KOPT-K1 (cell line): ENCODE results near the gene TBC1D14.

Source experiments
- H3K27ac ChIP-seq: fragments of 200-600 bp; sonication (generic); 2 replicates; pipeline ENCODE4 v1.5.1; 2016; ENCODE audit warnings: antibody characterized with exemption, mild to moderate bottlenecking, low read depth, low read length; ENCODE audit not compliant: poor library complexity, severe bottlenecking
- H3K36me3 ChIP-seq: fragments of 200-600 bp; sonication (generic); 2 replicates; pipeline ENCODE4 v1.5.1; 2017; ENCODE audit warnings: antibody characterized with exemption, mild to moderate bottlenecking, low read length, moderate library complexity; ENCODE audit not compliant: insufficient read depth
- H3K9me3 ChIP-seq: fragments of 200-600 bp; sonication (generic); 2 replicates; pipeline ENCODE4 v1.5.1; 2017; ENCODE audit warnings: antibody characterized with exemption, low read length, mild to moderate bottlenecking; ENCODE audit not compliant: insufficient read depth, poor library complexity, severe bottlenecking

The TBC1D14 gene

DNA sequence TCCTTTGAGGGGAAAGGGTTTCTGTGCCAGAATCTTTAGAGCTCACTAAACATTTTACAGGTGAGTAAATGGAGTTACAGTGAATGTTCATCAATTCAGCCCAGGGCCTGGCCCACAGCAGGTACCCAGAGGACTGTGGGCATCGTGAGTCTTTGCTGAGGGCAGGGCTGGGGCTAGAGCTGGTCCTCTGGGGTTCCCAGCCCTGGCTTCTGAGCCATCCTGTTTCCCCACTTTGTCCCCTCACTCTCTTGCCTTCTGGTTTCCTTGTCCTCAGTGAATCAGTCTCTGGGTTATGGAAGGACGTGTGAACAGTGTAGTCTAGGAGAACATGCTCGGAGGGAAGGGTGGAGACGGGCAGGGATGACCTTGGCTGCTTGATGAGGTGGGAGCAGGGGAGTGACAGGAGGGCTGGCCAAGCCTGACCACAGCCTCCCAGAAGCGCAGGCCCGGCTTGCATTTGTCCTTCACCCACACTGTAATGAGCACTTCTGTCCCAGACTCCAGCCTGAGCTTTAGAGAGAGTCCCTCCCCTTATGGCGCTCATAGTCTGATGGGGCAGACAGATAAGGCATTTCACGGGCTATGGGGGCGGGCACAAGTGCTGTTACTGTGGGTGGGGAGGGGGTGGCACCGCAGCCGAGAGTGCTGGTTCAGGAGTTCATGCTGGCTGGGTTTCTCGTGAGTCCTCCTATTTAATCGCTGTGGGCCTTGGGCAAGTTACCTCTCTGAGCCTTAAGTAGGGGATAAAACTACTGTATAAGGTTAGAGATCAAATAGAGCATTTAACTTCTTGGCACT, 17.3 kb downstream of the TBC1D14 start:
- peak overlapping the region; percentile 71 for H3K27ac ChIP-seq
- H3K9me3 ChIP-seq = no peaks in the 10 kb centered on the region
- H3K36me3 ChIP-seq = peaks cover 37% of the 10 kb centered on the region

DNA sequence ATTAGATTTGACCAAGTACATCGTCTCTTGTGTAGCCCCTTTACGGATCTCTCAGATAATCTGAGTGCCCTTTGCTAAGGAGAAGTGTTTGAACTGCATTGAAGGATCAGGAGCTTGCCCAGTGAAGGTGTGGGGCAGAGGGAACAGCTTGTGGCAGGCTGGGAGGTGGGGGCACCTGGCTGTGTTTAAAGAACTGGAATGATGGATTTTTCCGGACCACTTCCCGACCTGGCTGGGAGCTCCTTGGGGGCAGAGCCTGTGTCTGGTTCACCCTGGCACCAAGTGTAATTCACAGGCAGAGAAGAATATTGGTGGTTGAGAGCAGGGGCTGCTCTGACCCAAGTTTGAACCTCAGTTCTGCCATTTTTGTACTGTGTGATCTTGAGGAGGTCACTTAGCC, 18.5 kb downstream of the TBC1D14 start:
- Histone ChIP-seq H3K36me3 (peaks cover 37% of the 10 kb centered on the region), H3K27ac (peak overlapping the region; percentile 71), H3K9me3 (no peaks in the 10 kb centered on the region)

- H3K27ac ChIP-seq = peak overlapping the region; percentile 30
- H3K36me3 ChIP-seq = peaks cover 34% of the 10 kb centered on the region; the same call in 1 of the 2 replicates
- no peaks in the 10 kb centered on the region for H3K9me3 ChIP-seq
These were observed 19.7 kb downstream of the TBC1D14 start for GRCh38 chr4:6929339-6929811.

DNA sequence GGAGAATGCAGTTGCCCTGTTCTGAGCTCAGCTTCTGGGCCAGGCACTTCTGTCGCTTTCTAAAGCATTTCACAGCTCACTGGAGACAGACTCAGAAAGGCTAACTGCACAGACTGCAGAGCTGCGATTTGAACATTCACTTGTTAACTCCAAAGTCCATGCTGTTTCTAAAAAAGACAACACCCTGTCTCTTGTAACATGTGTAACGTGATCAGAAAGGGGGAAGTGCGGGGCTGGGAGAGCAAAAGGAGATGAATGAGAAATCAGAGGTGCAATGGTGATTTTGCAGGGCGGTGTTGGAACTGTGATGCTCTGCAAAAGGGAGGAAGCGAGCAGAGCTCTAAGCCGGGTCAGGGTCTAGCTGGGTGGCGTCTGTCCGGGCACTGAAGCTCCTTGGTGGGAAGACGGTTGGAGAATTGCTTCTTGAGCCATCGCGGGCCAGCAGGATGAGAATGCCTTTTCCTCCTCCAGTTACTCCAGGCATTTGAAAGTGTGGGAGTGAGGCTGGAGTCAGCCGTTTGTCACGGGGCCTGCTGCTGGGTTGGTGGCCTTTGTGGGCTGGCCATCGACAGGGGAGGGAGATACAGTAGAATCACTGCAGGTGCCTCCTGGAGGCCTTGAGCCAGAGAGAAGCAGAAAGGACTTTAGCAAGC, 20.3 kb downstream of the TBC1D14 start:
- Histone ChIP-seq H3K27ac (no peak overlapping the region), H3K9me3 (no peaks in the 10 kb centered on the region), H3K36me3 (peaks cover 29% of the 10 kb centered on the region; the same call in 1 of the 2 replicates)

GRCh38 chr4:6932475-6932874, 22.8 kb downstream of the TBC1D14 start:
- H3K36me3 ChIP-seq = peaks cover 18% of the 10 kb centered on the region; the same call in 1 of the 2 replicates
- H3K9me3 ChIP-seq = no peaks in the 10 kb centered on the region
- H3K27ac ChIP-seq = no peak overlapping the region

DNA sequence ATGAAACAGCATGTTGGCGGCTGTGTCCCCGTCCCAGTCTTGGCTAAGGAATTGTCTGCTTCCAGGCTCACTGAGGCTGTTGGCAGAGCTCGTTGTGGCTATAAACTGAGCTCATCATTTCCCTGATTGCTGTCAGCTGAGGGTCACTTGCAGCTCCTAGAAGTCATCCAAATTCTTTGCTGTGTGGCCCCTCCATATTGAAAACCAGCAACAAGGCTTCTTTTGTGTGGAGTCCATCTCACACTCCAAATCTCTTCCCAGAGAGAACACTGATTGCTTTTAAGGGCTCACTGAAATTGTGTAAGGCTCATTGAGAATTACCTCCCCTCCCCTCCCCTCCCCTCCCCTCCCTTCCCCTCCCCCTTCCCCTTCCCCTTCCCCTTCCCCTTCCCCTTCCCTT, 23.3 kb downstream of the TBC1D14 start:
- H3K27ac ChIP-seq = no peak overlapping the region
- peaks cover 18% of the 10 kb centered on the region; the same call in 1 of the 2 replicates for H3K36me3 ChIP-seq
- H3K9me3 ChIP-seq = no peaks in the 10 kb centered on the region

DNA sequence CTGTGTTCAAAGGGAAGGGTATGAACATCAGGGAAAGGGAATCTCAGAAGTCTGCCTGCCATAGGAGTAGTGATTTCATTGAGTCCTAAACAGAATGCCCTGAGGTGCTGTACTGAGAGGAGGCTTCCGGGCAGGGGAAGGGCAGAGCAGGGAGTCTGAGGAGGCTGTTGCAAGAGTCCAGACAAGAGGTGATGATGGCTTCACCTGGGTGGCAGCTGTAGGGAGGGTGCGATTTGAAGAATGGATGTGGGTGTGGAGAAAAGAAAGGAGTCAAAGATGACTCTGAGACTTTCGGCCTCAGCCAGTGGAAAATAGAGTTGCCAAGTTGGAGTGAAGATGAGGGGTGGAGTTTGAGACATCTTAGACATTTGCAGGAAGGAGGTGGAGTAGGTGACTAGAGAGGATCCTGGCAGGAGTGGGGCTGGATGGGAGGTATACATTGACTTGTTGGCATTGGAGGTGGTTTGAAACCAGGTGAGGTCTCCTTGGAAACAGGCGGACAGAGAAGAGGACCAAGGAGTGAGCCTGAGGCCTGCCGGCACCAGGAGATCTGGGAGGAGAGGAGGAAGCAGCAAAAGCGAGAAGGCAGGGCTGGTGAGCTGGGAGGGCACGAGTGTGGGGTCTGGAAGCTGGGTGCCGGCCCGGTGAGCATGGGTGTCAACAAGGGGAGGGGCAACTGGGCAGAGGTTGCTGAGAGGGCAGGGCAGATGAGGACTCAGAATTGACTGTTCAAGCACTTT, 24.2 kb downstream of the TBC1D14 start:
- H3K27ac ChIP-seq = no peak overlapping the region
- peaks cover 22% of the 10 kb centered on the region; the same call in 1 of the 2 replicates for H3K36me3 ChIP-seq
- H3K9me3 ChIP-seq = no peaks in the 10 kb centered on the region

GRCh38 chr4:6935965-6936364, 26.3 kb downstream of the TBC1D14 start:
- H3K9me3 ChIP-seq = no peaks in the 10 kb centered on the region
- no peak overlapping the region for H3K27ac ChIP-seq
- peaks cover 31% of the 10 kb centered on the region; the same call in 1 of the 2 replicates for H3K36me3 ChIP-seq

GRCh38 chr4:6937201-6937600, 27.6 kb downstream of the TBC1D14 start:
- Histone ChIP-seq H3K9me3 (no peaks in the 10 kb centered on the region), H3K36me3 (peaks cover 23% of the 10 kb centered on the region; the same call in 1 of the 2 replicates)

DNA sequence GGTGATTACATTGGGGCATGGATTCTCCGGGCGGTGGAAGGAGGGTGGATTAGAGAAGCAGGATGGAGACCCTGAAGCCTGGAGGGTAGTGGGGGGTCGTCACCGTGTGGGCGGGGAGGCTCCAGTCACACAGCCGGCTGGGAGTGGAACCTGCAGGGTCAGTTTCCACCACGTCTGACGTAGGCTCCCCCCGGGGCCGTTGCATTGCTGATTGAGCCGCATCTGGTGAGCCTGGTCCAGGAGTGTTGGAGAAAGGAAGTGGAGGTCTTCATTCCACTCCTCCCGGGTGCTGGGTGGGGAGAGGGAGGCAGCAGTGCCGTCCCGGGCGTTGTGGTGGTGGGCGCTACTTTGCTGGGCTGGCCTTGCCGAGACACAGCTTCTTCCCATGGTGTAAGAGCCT, 28.1 kb downstream of the TBC1D14 start:
- H3K36me3 ChIP-seq = peaks cover 23% of the 10 kb centered on the region; the same call in 1 of the 2 replicates
- no peaks in the 10 kb centered on the region for H3K9me3 ChIP-seq
- no peak overlapping the region for H3K27ac ChIP-seq

More at GRCh38 chr4:6937201-6937600, 27.6 kb downstream of the TBC1D14 start:
- no peak overlapping the region for H3K27ac ChIP-seq

DNA sequence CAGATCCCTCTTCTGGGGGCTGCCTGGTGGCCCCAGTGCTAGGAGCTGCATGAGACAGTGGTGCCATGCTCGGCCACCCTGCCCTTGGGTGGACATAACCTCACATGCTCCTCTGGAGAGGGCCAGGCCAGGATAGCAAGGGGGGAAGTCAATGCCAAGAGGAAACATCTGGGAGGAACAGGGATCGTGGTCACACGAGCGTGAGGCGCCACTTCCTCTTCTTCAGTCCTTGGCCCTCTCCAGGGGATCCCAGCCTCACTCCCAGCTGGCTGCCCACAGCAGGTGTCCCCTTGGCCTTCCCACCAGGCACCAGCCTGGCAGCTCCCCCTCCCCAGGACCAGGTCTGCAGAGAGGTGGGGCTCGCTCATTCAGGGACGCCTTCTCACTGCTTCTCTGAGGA, 28.6 kb downstream of the TBC1D14 start:
- Histone ChIP-seq H3K36me3 (peaks cover 23% of the 10 kb centered on the region; the same call in 1 of the 2 replicates), H3K27ac (no peak overlapping the region), H3K9me3 (no peaks in the 10 kb centered on the region)

- H3K36me3 ChIP-seq = peaks cover 17% of the 10 kb centered on the region; the same call in 1 of the 2 replicates
- H3K9me3 ChIP-seq = no peaks in the 10 kb centered on the region
- H3K27ac ChIP-seq = no peak overlapping the region
These were observed 29.1 kb downstream of the TBC1D14 start for GRCh38 chr4:6938647-6939271.

DNA sequence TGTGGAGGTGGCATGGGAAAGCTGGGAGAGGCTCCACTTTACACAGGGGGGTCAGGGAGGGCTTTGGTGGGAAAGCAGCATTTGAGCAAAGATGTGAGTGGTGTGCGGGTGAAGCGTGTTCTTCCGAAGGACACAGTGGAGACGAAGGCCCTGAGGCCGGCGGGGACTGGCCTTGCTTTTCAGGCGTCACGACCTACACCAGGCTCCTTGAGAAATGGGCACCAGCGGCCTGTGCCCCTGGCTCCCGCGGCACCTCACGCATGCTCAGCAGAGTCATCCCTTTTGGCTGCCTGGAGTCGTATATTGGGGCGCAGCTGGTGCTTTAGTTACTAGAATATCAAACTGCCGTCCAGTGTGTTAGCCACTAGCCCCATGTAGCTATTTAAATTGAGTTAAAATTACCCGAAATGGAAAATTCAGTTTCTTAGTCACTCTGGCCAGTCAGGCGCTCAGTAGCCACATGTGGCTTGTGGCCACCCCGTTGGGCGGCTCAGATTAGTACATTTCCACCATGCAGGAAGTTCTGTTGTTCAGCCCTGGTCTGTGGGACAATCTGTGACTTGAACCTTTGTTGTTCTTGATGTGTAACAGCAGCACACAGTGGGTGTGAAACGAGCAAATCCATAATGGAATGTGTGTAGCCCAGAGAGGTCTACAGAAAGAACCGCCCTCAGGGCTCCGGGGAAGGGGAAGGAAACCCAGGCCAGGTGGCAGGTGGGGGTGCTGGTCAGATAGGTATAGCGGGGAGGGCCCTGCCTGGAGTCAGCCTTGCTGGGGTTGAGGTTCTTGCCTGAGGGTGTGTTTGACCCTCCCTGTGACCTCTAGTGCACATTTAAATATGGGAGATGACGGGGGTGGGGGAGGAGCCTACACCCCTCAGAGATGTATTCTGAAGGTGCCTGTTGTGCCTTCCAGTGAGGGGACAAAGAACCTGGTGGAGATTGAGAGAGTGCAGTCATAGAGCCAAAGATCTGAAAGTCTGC, 30.4 kb downstream of the TBC1D14 start:
- no peaks in the 10 kb centered on the region for H3K9me3 ChIP-seq
- H3K27ac ChIP-seq = no peak overlapping the region
- H3K36me3 ChIP-seq = peaks cover 22% of the 10 kb centered on the region; the same call in 1 of the 2 replicates
